ENCODE data around the gene MARCHF4.

MARCHF4 gene

GRCh38 chr2:216350214-216350791, 22.0 kb downstream of the MARCHF4 start (continued):
- TF ChIP-seq, protein P1, sequence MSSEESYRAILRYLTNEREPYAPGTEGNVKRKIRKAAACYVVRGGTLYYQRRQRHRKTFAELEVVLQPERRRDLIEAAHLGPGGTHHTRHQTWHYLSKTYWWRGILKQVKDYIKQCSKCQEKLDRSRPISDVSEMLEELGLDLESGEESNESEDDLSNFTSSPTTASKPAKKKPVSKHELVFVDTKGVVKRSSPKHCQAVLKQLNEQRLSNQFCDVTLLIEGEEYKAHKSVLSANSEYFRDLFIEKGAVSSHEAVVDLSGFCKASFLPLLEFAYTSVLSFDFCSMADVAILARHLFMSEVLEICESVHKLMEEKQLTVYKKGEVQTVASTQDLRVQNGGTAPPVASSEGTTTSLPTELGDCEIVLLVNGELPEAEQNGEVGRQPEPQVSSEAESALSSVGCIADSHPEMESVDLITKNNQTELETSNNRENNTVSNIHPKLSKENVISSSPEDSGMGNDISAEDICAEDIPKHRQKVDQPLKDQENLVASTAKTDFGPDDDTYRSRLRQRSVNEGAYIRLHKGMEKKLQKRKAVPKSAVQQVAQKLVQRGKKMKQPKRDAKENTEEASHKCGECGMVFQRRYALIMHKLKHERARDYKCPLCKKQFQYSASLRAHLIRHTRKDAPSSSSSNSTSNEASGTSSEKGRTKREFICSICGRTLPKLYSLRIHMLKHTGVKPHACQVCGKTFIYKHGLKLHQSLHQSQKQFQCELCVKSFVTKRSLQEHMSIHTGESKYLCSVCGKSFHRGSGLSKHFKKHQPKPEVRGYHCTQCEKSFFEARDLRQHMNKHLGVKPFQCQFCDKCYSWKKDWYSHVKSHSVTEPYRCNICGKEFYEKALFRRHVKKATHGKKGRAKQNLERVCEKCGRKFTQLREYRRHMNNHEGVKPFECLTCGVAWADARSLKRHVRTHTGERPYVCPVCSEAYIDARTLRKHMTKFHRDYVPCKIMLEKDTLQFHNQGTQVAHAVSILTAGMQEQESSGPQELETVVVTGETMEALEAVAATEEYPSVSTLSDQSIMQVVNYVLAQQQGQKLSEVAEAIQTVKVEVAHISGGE (tag by site-specific recombination; conservative IDR thresholded peaks at IDR 0.05; ENCODE audit: low read depth): no peak
- TF ChIP-seq SCRT2 (tag by site-specific recombination; IDR thresholded peaks at IDR 0.05) (peak; percentile 23; the same call in 1 of the 2 replicates), ZFHX2 (tag by site-specific recombination; conservative IDR thresholded peaks at IDR 0.05) (peak; percentile 59)

DNA sequence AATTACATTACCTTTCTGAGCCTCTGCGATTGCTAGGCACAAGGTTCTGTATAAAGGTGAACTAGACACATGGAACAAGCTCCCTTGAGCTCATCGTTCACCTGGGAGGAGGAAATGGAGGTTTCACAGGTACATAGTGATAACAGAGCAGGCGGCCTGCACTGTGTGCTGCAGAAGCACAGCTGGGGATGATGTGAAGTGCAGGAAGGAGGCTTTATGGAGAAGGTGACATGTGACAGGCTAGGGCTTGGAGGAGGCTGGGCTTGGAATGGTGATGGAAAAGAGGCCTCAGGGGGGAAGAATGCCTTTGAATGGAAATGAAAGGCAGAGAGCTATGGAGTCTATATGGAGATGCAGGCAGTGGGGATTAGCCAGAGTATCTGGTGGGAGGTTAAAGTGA, 22.9 kb downstream of the MARCHF4 start:
- CTCF ChIA-PET: no interaction called here
- POLR2A ChIA-PET: no interaction called here
- Histone ChIP-seq H3K36me3 (ENCODE audit: control insufficient read depth in 2 of 2, insufficient read depth in 1 of 2, low read length in 2 of 2) (no peaks in the 10 kb centered on the region), H3K4me3 (ENCODE audit: low read depth, low read length) (no peak overlapping the region), H3K27ac (ENCODE audit: extremely low read depth, low read depth, low read length) (no peak overlapping the region), H3K9me3 (ENCODE audit: control insufficient read depth, insufficient read depth, low read depth, low read length) (no peaks in the 10 kb centered on the region), H3K4me1 (ENCODE audit: control insufficient read depth, insufficient read depth, low read length) (no peaks in the 10 kb centered on the region; the same call in 1 of the 2 replicates)
- peak; percentile 45; the same call in 1 of the 2 replicates for TF ChIP-seq GLIS1 (tag by site-specific recombination; IDR thresholded peaks at IDR 0.05)
- TF ChIP-seq ZNF449 (tag by site-specific recombination; IDR thresholded peaks at IDR 0.05): 0 out of 2 replicates have a peak, but pooled peaks have one; percentile 14
- TF ChIP-seq, protein P2, sequence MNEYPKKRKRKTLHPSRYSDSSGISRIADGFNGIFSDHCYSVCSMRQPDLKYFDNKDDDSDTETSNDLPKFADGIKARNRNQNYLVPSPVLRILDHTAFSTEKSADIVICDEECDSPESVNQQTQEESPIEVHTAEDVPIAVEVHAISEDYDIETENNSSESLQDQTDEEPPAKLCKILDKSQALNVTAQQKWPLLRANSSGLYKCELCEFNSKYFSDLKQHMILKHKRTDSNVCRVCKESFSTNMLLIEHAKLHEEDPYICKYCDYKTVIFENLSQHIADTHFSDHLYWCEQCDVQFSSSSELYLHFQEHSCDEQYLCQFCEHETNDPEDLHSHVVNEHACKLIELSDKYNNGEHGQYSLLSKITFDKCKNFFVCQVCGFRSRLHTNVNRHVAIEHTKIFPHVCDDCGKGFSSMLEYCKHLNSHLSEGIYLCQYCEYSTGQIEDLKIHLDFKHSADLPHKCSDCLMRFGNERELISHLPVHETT (tag by site-specific recombination; IDR thresholded peaks at IDR 0.05): no peak
- no peak for TF ChIP-seq ZNF473 (tag by site-specific recombination; IDR thresholded peaks at IDR 0.05)
- TF ChIP-seq ZBTB17 (tag by site-specific recombination; IDR thresholded peaks at IDR 0.05): peak; percentile 22; the same call in 1 of the 2 replicates

- Histone ChIP-seq H3K36me3 (ENCODE audit: control insufficient read depth in 2 of 2, insufficient read depth in 1 of 2, low read length in 2 of 2) (no peaks in the 10 kb centered on the region), H3K4me3 (ENCODE audit: low read depth, low read length) (no peak overlapping the region), H3K4me1 (ENCODE audit: control insufficient read depth, insufficient read depth, low read length) (no peaks in the 10 kb centered on the region; the same call in 1 of the 2 replicates), H3K9me3 (ENCODE audit: control insufficient read depth, insufficient read depth, low read depth, low read length) (no peaks in the 10 kb centered on the region), H3K27ac (ENCODE audit: extremely low read depth, low read depth, low read length) (no peak overlapping the region)
- ChIA-PET CTCF (no interaction called here), POLR2A (no interaction called here)
- TF ChIP-seq ZNF510 (tag by site-specific recombination; IDR thresholded peaks at IDR 0.05; ENCODE audit: insufficient replicate concordance) (no peak), MYNN (tag by site-specific recombination; IDR thresholded peaks at IDR 0.05; ENCODE audit: borderline replicate concordance) (no peak), ZNF398 (tag by site-specific recombination; IDR thresholded peaks at IDR 0.05) (no peak), SP3 (tag by site-specific recombination; IDR thresholded peaks at IDR 0.05) (no peak), ZNF449 (tag by site-specific recombination; IDR thresholded peaks at IDR 0.05) (no peak), ZNF19 (tag by site-specific recombination; IDR thresholded peaks at IDR 0.05; ENCODE audit: low read depth) (no peak)
- TF ChIP-seq, protein P3, sequence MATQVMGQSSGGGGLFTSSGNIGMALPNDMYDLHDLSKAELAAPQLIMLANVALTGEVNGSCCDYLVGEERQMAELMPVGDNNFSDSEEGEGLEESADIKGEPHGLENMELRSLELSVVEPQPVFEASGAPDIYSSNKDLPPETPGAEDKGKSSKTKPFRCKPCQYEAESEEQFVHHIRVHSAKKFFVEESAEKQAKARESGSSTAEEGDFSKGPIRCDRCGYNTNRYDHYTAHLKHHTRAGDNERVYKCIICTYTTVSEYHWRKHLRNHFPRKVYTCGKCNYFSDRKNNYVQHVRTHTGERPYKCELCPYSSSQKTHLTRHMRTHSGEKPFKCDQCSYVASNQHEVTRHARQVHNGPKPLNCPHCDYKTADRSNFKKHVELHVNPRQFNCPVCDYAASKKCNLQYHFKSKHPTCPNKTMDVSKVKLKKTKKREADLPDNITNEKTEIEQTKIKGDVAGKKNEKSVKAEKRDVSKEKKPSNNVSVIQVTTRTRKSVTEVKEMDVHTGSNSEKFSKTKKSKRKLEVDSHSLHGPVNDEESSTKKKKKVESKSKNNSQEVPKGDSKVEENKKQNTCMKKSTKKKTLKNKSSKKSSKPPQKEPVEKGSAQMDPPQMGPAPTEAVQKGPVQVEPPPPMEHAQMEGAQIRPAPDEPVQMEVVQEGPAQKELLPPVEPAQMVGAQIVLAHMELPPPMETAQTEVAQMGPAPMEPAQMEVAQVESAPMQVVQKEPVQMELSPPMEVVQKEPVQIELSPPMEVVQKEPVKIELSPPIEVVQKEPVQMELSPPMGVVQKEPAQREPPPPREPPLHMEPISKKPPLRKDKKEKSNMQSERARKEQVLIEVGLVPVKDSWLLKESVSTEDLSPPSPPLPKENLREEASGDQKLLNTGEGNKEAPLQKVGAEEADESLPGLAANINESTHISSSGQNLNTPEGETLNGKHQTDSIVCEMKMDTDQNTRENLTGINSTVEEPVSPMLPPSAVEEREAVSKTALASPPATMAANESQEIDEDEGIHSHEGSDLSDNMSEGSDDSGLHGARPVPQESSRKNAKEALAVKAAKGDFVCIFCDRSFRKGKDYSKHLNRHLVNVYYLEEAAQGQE (tag by site-specific recombination; IDR thresholded peaks at IDR 0.05): no peak
Measured at GRCh38 chr2:216348756-216349308, 23.5 kb downstream of the MARCHF4 start.
